Fibroblast of skin of abdomen (primary cell): Measurements from ENCODE around the gene BBX. TPM values are rescaled to one million over a fixed set of nuclear protein-coding genes. Genes with fewer than 3 reads are reported as not detected.

Source experiments
- DNase-seq: peaks from one replicate; pipeline ENCODE4 v3.0.0-alpha.2; 2013
- polyA plus RNA-seq, 2 experiments: library from polyadenylated mRNA; unstranded; fragments of 120-200 nt; gene quantifications; one replicate each; pipeline ENCODE4 v1.2.1, GENCODE V29; 2013; ENCODE audit not compliant: insufficient read length in 2 of 2

BBX gene
- polyA plus RNA-seq (2013, experiment 1 of 2; ENCODE audit: insufficient read length): 34.3 TPM
- 27.3 TPM for polyA plus RNA-seq (2013, experiment 2 of 2; ENCODE audit: insufficient read length)

DNA sequence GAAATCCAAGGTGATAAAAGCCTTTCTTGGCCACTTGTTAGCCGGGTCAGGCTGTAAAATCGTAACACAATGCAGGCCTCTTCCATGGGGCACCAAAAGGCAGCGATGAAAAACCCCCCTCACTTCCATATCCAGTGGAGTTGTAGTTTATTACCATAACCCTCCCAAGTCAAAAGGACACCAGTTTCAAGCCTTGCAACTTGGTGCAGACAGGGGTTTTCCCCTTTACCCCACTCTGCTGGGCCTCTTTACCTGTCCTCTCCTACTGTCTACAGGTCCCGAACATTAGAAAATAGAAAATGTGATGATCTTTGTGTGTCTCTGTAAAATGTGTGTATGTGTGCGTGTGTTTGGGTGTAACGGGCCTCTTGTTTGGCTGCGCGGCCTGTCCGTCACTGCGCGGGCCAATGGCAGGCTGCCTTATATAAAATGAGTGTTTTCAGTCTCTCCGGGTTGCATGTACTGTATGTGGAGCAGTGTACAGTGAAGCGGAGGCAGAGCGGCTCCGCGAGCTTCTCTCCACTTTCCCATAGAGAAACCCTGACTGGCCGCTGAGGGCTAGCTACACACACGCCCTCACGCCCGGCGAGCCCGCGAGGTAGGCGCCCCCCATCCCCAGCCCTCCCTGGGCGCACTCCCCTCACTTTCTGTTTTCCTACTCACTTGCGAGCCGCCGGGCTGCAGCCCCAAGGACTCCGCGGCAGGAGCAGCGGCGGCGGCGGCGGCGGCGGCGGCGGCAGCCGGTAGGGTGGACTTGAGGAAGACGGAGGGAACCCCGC lies at the start of gene BBX:
TSS of gene BBX (plus strand) at position 453 of the 779 bp plus-strand sequence. CDS start 187,499 bp downstream, outside the sequence.
- peak; percentile 97 for DNase-seq

DNA sequence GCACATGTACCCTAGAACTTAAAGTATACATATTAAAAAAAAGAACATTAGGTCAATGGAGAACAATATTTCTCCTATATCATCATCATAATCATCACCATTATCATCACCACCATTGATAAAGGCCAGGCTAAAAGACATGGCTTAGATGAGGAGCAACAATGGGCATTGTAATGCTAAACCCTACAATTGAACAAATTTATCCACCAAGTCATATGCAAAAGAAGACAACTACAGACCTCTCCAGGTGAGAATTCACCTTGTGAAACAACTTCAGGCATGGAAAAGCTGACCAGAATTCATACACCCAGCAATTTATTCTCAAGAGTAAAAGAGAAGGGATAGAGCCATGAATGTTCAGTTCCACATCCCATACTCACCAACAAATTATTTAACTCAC lies 46.3 kb upstream of the BBX start:
- DNase-seq: no peak

DNA sequence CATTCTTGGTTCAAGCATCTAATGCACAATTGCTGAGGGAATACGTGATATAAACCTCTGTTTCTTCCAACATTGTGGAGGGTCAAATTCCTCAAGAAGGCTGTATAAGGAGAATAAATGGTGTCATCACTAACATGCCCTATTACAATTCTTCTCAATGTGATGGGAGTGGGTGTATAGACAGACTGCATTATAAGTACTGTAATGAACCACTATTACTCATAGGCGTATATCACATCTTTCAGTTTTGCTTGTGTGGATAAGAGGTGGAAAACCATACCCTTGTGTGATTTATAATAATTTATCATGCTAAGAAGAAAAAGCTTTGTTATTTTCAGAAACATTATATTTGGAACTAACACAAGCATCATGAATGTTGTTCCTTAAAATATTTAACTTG lies 35.3 kb upstream of the BBX start:
- DNase-seq: no peak

DNA sequence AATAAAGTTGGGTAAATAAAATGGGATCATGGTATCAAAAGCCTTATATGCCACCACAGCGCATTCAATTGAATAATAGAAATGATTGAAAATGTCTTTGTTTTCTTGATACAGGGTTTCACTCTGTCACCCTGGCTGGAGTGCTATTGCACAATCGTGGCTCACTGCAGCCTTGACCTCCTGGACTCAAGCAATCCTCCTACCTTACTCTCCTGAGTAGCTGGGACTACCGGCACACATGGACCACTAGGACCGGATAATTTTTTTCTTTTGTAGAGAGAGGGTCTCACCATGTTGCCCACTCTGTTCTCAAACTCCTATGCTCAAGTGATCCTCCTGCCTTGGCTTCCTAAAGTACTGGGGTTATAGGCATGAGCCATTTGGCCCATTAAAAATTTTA lies 33.8 kb upstream of the BBX start:
- no peak for DNase-seq

DNA sequence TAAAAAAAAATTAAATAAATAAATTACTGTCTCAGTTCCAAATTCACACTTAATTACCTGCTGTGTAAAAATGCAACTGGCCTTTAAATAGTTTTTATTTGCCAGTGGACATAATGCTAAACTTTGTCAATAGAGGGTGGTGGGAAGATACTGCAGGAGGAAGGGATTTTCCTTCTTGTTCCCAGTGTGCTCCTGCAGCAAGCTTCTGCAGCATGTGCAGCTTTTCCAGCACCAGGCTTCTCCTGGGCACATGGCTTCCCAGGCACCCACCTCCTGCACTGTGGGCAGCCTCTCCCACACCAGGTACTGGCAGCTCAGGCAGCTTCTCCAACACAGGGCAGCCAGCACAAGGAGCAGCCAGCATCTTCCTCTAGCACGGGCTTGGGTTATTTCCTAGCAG lies 29.6 kb upstream of the BBX start:
- DNase-seq: no peak

DNA sequence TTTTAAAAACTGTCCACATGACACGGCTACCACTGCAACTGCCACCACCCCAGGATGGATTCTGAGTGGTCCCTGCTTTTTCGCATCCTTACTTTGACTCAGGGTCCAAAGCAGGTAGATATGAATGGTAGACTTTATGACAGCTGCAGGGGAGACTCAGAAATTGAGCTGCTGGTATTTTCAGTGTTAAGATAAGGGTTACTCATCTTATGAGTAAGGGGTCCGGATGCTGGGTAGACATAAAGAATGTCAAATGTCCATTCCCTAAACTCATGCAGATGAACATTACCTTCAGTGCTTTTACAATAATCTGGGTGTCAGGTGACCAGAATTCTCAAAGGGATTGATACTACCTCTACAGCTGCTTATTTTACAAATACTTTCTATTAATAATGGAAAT lies 25.9 kb upstream of the BBX start:
- no peak for DNase-seq

DNA sequence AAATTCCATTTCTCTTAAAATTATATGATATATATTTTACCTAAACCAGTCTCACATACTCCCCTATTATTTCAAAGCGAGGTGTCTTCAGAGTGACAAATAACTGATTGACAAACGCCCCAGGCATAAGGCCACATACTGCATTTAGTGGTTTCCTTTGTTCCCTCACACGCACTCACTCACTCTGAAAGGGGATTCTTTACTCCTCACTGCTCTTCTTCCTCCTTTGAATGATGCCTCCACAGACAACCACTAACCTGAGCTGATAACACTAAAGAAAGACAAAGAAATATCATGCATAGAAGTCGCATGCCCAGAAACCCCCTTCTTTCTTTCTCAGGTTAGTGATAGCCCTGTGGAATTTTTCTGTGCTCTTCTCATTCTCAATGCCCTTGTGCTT lies 24.1 kb upstream of the BBX start:
- DNase-seq: no peak

DNA sequence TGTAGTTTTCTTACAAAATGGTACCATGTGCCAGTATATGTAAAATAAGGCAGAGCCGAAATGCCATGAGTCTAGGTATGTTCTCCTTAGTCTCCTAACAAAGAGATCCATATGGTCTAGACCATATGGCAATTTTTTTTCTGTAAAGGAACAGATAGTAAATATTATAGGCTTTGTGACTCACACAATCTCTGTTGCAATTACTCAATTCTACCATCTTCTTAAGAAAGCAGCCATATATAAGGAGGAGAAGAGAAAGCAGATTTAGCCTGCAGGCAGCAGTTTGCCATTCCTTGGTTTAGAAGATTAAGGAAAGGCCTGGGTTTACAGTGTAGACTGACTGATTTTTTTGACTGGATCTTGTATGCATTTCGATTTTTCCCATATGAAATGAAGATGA lies 16.3 kb upstream of the BBX start:
- DNase-seq: no peak

DNA sequence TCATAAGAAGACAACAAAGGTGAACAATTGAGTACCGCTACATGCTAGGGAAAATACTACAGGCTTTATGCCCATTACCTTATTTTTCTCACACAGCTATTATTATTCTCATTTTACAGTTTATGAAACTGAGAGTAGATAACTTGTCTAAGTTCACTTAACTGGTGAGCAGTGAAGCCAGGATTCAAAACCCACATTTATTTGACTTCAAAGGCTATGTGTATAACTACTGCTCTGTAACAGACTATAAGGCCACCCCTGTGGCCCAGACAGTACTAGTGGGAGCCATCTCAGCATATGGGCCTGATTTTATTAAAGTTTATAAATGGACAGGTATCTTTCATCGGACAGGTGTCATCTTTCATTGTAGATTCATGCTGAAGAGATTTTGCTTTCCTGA lies 14.4 kb upstream of the BBX start:
- no peak for DNase-seq

DNA sequence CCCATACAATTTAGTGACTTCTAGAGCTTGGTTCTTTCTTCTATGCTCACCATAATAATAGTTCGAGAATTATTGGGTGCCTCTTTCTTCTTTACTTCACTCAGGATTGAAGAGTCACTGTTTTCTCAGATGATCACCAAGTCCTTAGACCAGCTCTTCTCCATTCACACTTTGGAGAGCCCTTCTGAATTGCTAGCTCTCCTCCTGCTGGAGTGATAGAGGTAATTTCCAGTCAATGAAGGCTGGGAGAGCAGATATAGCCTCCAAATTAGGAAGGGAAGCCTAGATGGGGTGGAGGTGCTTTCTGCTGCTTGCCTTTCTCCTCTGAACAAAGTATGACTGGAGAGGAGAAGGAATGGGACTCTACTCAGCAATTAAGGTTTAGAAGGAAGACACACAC lies 10.7 kb upstream of the BBX start:
- DNase-seq: no peak

DNA sequence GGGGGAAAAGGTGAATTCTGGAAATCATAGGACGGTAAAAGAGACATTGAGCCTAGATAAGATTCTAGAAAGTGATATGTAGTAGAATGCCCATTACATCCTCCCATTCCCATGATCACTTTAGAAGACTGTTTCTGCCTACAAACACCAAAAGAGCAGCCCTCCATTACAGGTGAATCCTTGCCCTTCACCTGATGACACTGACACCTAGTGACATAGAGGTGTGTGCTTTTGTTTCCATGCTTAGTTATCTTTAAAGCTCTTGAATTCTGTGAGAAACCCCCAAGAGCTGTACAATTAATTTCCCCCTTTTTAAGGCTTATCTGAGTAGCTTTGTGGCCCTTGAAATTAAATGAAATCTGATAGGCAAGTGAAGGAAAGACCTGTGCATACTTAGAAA lies 8.3 kb upstream of the BBX start:
- no peak for DNase-seq

DNA sequence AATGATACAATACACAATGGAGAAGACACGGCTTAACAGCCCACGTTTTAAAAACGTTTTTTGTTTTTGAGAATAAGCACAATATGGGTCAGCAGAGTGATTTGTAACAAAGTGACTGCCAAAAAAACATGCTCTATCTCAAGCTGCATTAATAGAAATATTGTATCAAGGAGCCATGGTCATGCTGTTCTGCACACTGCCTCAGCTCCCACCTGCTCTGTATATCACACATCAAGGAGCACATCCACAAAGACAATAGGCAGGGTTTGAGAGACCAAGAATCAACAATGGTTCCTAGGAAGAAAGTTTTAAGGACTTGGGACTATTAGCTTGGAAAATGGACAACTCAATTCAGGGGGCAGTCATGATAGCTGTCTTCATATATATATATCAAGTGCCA lies 6.3 kb upstream of the BBX start:
- DNase-seq: no peak

DNA sequence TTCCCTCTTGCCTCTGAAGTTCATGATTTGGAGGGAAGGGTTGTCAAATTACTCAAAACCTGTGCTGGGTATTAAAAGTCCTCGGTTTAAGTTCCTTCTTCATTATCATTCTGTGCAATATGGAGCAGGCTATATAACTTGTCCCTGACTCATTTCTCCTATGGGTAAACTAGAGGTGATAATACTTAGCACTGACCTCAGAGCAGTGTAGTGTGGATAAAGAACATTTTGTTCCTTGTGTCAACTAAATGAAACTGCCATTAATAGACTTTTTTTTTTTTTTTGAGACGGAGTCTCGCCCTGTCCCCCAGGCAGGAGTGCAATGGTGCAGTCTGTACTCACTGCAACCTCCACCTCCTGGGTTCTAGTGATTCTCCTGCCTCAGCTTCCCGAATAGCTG lies 2.2 kb upstream of the BBX start:
- DNase-seq: no peak

DNA sequence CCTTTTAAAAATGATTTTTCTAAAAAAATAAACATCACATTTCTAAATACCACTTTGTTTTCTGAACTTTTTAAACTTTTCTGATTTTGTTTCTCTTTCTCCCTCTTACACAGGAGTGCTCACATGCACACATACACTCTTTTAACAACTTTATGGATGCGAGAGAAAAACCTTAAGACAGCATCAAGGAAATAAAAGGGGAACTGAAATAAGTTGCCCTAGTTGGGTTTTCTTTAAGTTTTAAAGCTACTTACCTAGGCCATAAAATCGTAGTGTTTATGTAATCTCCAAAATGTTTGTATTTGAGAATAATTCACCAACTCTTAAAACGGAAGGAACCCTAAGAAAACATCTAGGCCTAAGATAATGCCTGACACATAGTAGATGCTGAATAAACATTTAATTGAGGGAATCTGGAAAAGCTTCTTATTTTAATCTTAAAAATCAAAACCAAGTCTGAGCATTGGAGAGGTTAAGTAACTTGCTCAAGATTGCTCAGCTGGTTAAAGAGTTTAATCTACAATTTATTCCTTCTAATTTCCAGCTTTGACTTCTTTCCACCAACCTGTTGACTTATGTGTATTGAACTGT lies 1.2 kb upstream of the BBX start:
- no peak for DNase-seq

DNA sequence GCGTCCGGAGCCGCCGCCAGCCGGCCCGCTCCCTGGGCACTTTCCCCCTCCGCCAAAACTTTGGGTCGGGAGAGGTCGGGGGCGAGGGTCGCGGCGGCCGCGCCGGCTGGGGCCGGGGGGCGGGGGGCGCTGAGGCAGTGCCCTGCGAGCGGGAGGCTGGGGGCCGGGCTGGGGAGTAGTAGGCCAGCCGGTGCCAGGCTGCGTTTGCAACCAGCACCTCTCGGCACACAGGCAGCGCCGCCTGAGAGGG lies 452 bp downstream of the BBX start:
- DNase-seq: no peak

DNA sequence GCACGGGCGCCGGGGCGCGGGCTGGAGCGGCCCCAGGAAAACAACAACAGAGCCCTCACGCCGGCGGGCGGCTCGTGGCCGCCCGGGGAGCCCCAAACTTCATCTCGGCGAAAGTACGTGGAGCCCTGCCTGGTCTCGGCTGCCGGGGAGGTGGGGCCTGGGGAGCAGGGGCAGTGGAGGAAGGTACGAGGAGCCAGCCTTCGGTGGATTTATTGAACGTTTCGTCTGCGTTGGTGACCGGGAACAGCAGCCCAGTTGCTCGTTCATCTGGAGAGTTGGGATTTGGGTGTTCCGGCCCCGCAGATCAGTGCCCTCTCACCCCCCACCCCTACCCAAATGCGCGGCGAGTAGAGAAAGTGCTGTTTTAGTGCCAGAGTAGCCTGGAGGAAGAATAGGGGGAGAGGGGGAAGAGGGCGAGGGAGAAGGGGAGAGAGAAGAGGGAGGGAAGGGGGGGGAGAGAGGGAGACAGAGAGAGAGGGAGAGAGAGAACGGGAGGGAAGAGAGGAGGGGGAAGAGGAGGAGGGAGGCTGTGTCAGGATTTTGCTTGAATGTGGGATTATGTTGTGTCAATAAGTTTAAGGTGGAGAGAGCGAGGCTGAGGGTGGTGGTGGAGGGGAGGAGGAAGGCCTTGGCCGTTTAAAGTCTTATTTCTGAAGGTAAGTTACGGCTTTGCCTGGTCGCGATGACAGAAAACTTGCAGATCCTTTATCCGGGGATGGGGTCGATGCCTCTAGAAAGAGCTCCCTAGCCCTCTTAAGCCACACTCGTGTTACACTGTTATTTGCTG lies 970 bp downstream of the BBX start:
- DNase-seq: peak; percentile 52

DNA sequence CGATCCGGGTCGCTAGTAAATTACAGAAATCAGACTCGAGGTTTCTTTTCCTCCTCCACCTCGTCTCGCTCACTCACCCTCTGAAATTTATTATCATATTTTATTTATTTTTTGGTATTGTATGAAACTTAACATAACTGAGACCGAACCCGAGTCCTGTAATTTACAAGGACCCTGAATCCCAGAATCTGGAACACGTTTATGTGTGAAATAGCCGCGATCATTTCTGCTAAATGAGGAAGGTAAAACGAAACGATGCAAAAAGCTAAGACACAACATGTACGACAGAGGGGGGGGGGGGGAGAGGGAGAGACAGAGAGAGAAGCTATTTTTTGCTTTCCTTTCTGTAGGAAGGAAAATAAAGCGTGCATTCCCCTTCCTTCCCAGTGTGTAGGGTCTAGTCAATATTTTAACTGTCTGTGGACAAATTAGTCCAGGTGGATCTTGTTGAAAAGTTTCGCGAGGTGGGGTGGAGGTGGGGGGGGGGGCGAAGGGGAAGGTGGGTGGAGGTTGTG lies 1.6 kb downstream of the BBX start:
- peak; percentile 13 for DNase-seq

DNA sequence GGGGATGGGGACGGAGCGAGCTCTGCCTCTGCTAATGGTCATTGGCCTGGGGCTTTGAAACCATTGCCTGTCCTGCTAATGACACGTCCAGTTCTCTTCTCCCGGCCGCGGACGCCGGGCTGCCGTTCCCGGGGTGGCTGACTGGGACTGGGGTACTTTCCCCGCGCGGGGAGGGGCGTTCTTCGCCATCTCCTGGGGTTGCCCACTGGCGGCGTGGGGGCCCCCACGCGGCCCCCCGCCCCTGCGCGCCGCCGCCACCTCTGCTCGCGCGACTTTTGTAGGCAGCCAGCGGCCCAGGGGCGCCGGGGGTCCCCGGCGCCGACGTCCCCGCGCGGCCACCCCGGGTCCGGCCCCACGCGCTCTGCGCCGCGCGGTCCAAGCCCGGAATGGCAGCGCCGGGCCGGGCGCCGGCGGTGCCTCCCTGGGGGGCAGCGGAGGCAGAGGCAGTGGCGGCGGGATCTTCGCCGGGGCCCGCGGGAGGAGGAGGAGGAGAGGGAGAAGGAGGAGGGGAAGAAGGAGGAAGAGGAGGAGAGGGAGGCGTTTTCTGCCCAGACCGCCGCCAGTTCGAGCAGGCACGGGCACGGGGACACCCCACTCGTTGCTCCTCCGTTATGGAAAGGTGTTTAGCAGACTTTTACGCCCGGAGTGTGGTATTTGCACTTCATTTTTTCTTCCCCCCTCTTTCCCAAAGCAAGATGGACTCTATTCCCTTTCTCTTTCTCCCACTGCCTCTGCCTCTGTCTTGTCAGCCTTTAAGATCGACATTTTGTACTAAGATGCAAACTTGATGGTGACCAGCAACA lies 2.3 kb downstream of the BBX start:
- peak; percentile 35 for DNase-seq

DNA sequence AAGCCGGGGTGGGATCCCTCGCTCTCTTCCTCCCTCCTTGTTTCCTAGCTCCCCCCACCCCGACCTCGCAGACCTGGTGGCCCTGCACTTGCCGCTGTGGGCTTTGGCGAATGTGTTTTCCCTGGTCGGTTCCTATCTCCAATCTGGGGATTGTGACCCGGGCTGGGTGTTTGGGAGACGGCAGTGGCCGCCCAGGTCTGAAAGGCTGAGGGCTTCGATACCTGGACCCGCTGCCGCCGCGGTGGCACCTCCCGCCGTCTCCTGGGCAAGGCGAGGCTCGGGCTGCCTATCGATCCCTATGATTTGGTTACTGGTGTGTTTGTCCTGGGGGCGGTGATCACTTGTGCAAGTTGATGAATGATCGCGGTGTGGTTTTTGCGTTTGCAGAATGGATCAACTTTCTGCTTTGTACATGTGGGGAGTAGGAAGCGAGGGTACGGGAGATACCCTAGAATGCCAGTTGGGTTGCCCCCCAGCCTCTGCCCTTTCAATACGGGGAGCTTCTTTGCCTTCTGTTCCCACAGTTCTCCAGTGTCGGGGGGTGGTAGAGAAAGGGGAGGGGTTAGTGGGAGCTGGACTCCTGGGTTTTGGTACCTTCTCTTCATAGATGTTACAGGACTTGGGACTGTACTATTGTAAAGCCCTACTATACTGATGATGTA lies 3.0 kb downstream of the BBX start:
- DNase-seq: peak; percentile 3

DNA sequence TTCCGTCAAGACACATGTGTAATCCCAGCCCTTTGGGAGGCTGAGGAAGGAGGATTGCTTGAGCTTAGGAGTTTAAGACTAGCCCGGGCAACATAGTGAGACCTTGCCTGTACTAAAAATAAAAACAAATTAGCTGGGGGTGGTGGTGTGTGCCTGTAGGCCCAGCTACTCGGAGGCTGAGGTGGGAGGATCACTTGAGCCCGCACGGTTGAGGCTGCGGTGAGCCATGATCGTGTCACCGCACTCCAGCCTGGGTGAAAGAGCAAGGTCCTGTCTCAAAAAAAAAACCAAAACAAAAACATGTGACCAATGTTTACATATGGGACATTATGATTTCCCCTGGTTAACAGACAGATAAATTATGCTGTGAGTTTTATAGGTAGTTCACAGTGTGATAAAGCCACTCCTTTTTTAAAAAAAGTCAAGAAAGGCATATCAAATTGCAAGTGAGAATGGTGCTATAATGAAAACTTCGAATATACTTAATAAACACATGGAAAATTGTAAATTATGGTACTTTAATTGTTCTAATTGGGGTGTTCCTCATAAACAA lies 9.2 kb downstream of the BBX start:
- no peak for DNase-seq

DNA sequence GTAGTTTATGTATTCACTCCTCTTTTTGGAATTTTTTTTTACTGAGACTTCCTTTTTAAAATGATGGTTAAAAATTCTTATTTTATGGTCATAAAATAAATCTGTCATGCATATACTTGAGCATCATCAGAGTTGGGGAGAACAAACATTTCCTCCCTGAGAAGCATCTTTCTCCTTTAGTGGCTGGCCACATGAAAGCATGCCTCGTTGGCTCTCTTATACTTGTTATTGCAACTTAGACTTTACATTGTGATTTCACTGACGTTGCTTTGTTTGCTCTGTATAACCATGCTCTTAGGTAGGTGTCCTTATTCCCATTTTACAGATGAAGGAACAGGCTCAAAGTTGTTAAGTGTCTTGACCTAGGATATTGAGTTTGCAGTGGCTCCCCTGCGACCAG lies 18.1 kb downstream of the BBX start:
- DNase-seq: no peak

DNA sequence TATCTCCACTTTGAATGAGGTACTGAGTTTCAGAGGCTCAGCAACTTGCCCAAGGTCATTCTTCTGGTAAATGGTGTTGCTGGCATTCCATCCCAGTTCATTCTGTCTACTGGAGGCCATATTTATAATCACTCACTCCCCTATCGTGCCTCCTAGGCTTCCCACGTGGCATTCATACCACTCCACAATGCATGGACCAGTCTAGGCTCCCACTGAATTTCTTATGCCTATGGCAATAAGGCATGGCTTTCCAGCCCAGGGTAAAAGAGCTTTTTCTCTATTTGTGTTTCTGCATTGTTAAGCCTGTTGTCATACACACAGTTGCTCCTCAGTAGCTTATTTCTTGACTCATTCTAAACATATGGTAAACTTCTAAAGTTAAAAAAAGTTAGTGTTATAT lies 19.9 kb downstream of the BBX start:
- no peak for DNase-seq
